Peyer's patch (tissue), 4 donors: ENCODE data around the gene EPS8. TPM values are rescaled to one million over a fixed set of nuclear protein-coding genes. Genes with fewer than 3 reads are reported as not detected.

Experiments used
- DNase-seq, 3 donors: peaks; one replicate each; pipeline ENCODE4 v3.0.0-alpha.2; 2017 to 2019
- H3K27ac ChIP-seq, 4 donors: fragments of 200-600 bp; sonication (generic); one replicate each; pipeline ENCODE4 v1.5.1; 2016 to 2019
- H3K27me3 ChIP-seq, 2 donors: fragments of 200-600 bp; sonication (generic); one replicate each; pipeline ENCODE4 v1.5.1; 2019
- H3K36me3 ChIP-seq, 3 donors: fragments of 200-600 bp; sonication (generic); one replicate each; pipeline ENCODE4 v1.5.1; 2016 to 2019
- H3K4me1 ChIP-seq, 4 donors: fragments of 200-600 bp; sonication (generic); one replicate each; pipeline ENCODE4 v1.5.1; 2016 to 2019
- H3K4me3 ChIP-seq, 4 donors: fragments of 200-600 bp; sonication (generic); 1 replicate in 3 of 4; 2 replicates in 1 of 4; pipeline ENCODE4 v1.5.1; 2016 to 2019; ENCODE audit warnings: mild to moderate bottlenecking in 1 of 4
- H3K9me3 ChIP-seq, 4 donors: fragments of 200-600 bp; sonication (generic); one replicate each; pipeline ENCODE4 v1.5.1; 2016 to 2019; ENCODE audit warnings: mild to moderate bottlenecking in 1 of 4
- POLR2A ChIP-seq, 2 donors: fragments of 450-650 bp; IDR thresholded peaks; one replicate each; pipeline ENCODE4 v1.5.1; 2017; ENCODE audit warnings: antibody characterized with exemption in 2 of 2, mild to moderate bottlenecking in 2 of 2, moderate library complexity in 2 of 2
- total RNA-seq, 4 donors: library from RNA; depleted of rRNA; stranded (reverse); fragments of >200 nt; gene quantifications; one replicate each; pipeline ENCODE4 v1.1.0, GENCODE V29; 2016
- TF ChIP-seq, protein P1 (sequence below), 6 experiments: fragments of 450-650 bp in 4 of 6; fragments of 200-600 bp in 2 of 6; sonication (generic) in 1 of 6; IDR thresholded peaks; one replicate each; pipeline ENCODE4 v1.5.1; 2017 to 2019; ENCODE audit warnings: antibody characterized with exemption in 6 of 6, mild to moderate bottlenecking in 3 of 6, moderate library complexity in 1 of 6

The EPS8 gene
- total RNA-seq, 4 donors from 2014 or later, result 57.8 to 168 (median 129) TPM

DNA sequence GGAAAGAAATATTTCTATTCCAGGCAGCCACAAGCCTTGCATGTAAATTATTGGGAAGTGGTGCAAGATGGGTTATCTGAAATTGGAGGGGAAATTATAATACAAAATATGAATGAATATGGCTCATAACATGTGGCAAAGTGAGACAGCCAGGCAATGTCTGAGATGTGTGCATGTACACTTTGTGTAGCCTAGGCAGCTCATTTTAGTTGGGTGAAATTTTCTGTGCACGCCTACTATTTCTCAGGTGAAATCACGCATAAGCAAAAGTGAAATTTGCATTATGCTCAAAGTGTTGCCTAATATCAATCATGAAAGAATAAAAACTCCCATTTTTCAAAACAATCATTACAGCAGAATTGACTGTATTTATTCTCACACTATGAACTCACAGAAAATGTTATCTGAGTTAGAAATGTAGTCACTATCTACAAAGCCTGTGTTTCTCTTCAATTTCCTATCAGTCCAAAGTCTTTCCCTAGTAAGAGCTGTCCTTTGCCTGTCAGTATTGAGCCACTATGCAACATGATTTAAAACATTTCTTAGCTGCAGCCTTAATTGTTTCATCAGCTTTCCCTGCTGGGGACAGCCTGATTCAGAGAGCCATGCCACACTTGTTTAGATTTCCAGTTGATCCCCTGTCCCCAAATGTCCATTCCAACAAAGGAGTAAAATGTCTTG, 80.7 kb downstream of the EPS8 start:
- H3K27ac ChIP-seq, result peak overlapping the region in 1 of 4 donors; percentile 8
- H3K9me3 ChIP-seq, result no peaks in the 10 kb centered on the region
- no peak for DNase-seq
- no peak overlapping the region for H3K4me3 ChIP-seq
- H3K4me1 ChIP-seq, result peaks cover 0 to 36% (median under 1%) of the 10 kb centered on the region in 4 donors
- H3K36me3 ChIP-seq, result no peaks in the 10 kb centered on the region
- no peaks in the 10 kb centered on the region for H3K27me3 ChIP-seq
- no peak for TF ChIP-seq POLR2A (IDR thresholded peaks at IDR 0.05)
- TF ChIP-seq, protein P1, sequence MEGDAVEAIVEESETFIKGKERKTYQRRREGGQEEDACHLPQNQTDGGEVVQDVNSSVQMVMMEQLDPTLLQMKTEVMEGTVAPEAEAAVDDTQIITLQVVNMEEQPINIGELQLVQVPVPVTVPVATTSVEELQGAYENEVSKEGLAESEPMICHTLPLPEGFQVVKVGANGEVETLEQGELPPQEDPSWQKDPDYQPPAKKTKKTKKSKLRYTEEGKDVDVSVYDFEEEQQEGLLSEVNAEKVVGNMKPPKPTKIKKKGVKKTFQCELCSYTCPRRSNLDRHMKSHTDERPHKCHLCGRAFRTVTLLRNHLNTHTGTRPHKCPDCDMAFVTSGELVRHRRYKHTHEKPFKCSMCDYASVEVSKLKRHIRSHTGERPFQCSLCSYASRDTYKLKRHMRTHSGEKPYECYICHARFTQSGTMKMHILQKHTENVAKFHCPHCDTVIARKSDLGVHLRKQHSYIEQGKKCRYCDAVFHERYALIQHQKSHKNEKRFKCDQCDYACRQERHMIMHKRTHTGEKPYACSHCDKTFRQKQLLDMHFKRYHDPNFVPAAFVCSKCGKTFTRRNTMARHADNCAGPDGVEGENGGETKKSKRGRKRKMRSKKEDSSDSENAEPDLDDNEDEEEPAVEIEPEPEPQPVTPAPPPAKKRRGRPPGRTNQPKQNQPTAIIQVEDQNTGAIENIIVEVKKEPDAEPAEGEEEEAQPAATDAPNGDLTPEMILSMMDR (IDR thresholded peaks at IDR 0.05), result no peak

GRCh38 chr12:15707516-15708199, 81.5 kb downstream of the EPS8 start:
- no peak for TF ChIP-seq POLR2A (IDR thresholded peaks at IDR 0.05)
- TF ChIP-seq, protein P1 (IDR thresholded peaks at IDR 0.05), result no peak
- peaks cover 0 to 34% (median 0%) of the 10 kb centered on the region in 4 donors for H3K4me1 ChIP-seq
- H3K9me3 ChIP-seq, result no peaks in the 10 kb centered on the region
- no peak overlapping the region for H3K27ac ChIP-seq
- no peak overlapping the region for H3K4me3 ChIP-seq
- H3K27me3 ChIP-seq, result no peaks in the 10 kb centered on the region
- DNase-seq, result no peak
- no peaks in the 10 kb centered on the region for H3K36me3 ChIP-seq

DNA sequence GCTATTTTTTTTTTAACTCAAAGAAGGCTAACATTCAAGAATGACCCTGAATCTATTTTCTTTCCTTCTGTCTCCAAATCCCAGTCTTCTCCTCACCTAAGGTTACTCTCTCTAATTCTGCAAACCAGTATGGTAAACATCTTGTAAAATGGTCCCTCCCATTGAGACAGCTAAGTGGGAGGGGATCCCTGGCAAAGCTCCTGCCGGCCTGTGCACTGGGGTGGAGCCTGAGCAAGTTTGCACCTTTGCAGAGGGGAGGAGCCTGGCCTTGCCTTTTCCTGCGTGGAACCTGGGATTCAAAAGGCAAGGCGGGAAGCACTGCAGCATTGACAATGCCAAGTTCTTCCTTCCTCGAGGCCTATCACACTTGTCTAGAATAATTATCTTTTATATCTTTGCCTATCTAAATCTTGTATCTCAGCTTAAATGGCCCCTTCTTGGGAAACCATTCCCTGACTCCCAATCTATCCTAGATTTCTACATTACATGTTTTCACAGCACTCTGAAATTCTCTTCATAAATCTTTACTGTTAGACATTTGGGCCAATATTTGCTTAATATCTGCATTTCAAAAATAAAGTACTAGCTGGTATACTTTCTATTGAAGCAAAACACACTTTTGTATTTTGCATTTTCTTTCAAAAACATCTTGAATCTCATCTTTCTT, 83.0 kb downstream of the EPS8 start:
- H3K27me3 ChIP-seq, result no peaks in the 10 kb centered on the region
- no peaks in the 10 kb centered on the region for H3K36me3 ChIP-seq
- H3K9me3 ChIP-seq, result no peaks in the 10 kb centered on the region
- peak in 2 of 3 donors; percentile 80 to 81 for DNase-seq
- H3K4me3 ChIP-seq, result no peak overlapping the region
- no peak overlapping the region for H3K27ac ChIP-seq
- no peak for TF ChIP-seq POLR2A (IDR thresholded peaks at IDR 0.05)
- TF ChIP-seq, protein P1 (IDR thresholded peaks at IDR 0.05), result no peak
- peaks cover 0 to 48% (median under 1%) of the 10 kb centered on the region in 4 donors for H3K4me1 ChIP-seq

- Histone ChIP-seq H3K9me3 (no peaks in the 10 kb centered on the region), H3K36me3 (no peaks in the 10 kb centered on the region), H3K4me3 (no peak overlapping the region), H3K27me3 (no peaks in the 10 kb centered on the region), H3K4me1 (peaks cover 0 to 50% (median 2%) of the 10 kb centered on the region in 4 donors), H3K27ac (no peak overlapping the region)
- TF ChIP-seq, protein P1 (IDR thresholded peaks at IDR 0.05), result no peak
- no peak for TF ChIP-seq POLR2A (IDR thresholded peaks at IDR 0.05)
- no peak for DNase-seq
These were observed 83.6 kb downstream of the EPS8 start for GRCh38 chr12:15705606-15706005.

- Histone ChIP-seq H3K9me3 (no peaks in the 10 kb centered on the region), H3K27ac (peak overlapping the region in 2 of 4 donors; percentile 69 to 71), H3K27me3 (no peaks in the 10 kb centered on the region), H3K36me3 (no peaks in the 10 kb centered on the region), H3K4me3 (no peak overlapping the region), H3K4me1 (peaks cover 0 to 56% (median 3%) of the 10 kb centered on the region in 4 donors)
- TF ChIP-seq POLR2A (IDR thresholded peaks at IDR 0.05), result no peak
- TF ChIP-seq, protein P1 (IDR thresholded peaks at IDR 0.05), result no peak
- no peak for DNase-seq
These were observed 86.9 kb downstream of the EPS8 start for GRCh38 chr12:15702276-15702675.
